Measurements from ENCODE around the gene IQSEC1.

DNA sequence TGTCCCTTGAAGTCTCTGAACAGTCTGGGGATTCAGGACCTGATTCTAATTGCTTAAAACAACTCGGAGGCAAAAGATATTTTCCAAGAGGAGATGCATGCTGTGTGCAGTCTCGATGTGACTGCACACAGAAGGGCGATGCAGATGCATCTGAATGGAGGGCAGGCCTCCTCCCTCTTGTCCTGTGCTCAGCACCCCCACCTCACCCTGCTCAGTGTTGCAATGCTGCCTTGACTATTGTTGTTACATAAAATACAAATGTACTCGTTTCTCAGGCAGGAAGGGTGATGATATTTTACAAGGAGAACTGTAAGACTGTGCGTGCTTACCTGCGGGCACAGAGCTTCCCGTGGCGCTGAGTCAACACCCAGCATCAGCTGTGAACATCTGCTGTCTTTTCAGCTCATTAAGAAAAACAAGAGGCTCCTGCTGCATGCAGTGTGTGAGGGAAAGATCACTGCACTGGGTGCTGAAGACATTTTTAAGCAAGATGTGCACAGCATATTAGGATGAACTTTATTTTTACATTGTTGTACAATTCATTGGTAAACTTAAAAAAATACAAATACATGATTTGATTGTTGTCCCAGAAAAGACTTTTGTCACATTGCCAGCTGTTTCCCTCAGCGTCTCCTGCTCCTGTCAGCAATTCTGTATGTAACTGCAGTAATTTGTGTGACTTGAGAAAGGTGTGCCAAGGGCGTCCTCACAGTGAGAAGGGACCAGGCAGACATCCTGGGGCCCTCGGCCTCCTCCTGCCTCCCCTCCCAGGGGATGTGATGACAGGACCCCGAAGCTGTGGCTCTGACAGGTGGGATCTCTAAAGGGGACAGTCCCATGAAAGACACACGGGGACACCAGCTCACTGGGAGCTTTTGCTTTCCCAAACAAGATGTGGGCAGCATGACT is 175.6 kb downstream of the IQSEC1 start:
- TF ChIP-seq, protein P1, sequence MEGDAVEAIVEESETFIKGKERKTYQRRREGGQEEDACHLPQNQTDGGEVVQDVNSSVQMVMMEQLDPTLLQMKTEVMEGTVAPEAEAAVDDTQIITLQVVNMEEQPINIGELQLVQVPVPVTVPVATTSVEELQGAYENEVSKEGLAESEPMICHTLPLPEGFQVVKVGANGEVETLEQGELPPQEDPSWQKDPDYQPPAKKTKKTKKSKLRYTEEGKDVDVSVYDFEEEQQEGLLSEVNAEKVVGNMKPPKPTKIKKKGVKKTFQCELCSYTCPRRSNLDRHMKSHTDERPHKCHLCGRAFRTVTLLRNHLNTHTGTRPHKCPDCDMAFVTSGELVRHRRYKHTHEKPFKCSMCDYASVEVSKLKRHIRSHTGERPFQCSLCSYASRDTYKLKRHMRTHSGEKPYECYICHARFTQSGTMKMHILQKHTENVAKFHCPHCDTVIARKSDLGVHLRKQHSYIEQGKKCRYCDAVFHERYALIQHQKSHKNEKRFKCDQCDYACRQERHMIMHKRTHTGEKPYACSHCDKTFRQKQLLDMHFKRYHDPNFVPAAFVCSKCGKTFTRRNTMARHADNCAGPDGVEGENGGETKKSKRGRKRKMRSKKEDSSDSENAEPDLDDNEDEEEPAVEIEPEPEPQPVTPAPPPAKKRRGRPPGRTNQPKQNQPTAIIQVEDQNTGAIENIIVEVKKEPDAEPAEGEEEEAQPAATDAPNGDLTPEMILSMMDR (IDR thresholded peaks at IDR 0.05; ENCODE audit: poor library complexity), result no peak
- no peak for TF ChIP-seq EZH2 (IDR thresholded peaks at IDR 0.05; ENCODE audit: borderline replicate concordance)
- no peak for TF ChIP-seq EZH2phosphoT487 (IDR thresholded peaks at IDR 0.05; ENCODE audit: low read depth, severe bottlenecking, unreplicated experiment)

Measured in hepatocyte (in vitro differentiated cells).